ENCODE measurements around the gene ART3. TPM values are rescaled to one million over a fixed set of nuclear protein-coding genes. Genes with fewer than 3 reads are reported as not detected.

Gene ART3
- polyA plus RNA-seq, 2 of the 4 experiments (the other 2 are of a cell fraction): not detected

- FAIRE-seq (no peak), ATAC-seq (no peak), DNase-seq (ENCODE audit: low read depth in 1 of 2, low spot score in 1 of 2) (no peak)
- POLR2A ChIA-PET: no interaction called here
- TF ChIP-seq RCOR1 (IDR thresholded peaks at IDR 0.05; ENCODE audit: low read depth, low read length): no peak
- TF ChIP-seq ZFP36 (IDR thresholded peaks at IDR 0.05; ENCODE audit: borderline replicate concordance, partially characterized antibody): no peak
- TF ChIP-seq JUN (IDR thresholded peaks at IDR 0.05): no peak
- no peak for TF ChIP-seq PHF8 (IDR thresholded peaks at IDR 0.05; ENCODE audit: borderline replicate concordance, low read depth)
- TF ChIP-seq RARB (CRISPR knock-in tag; IDR thresholded peaks at IDR 0.05): no peak
- TF ChIP-seq RFX5 (IDR thresholded peaks at IDR 0.05): no peak
- no peak for TF ChIP-seq NR3C1 (IDR thresholded peaks at IDR 0.05)
- Histone ChIP-seq H3K4me1 (no peaks in the 10 kb centered on the region), H3K27ac (no peak overlapping the region), H3K4me2 (no peak overlapping the region), H3K9me3 (no peaks in the 10 kb centered on the region), H3K4me3 (no peak overlapping the region)
- 91% methylated on average over 3 of the region's 3 CpGs for WGBS (ENCODE audit: missing lambda C conversion rate)
- CTCF ChIA-PET: interaction anchor here (1.1 kb wide), 1 partner anchor 14 kb away, joined by 3 read pairs; no protein-coding TSS in a partner anchor
These were observed 53.2 kb downstream of the ART3 start for GRCh38 chr4:76127754-76128153.

GRCh38 chr4:76141241-76141640, 66.7 kb downstream of the ART3 start:
- POLR2A ChIA-PET: interaction anchor here (0.5 kb wide), 1 partner anchor 18 kb away, joined by 3 read pairs; no protein-coding TSS in a partner anchor
- no peak for DNase-seq (ENCODE audit: low read depth in 1 of 2, low spot score in 1 of 2)
- no peak for ATAC-seq
- Histone ChIP-seq H3K27ac (no peak overlapping the region), H3K4me1 (peaks cover 15% of the 10 kb centered on the region; the same call in 2 of the 3 replicates), H3K9me3 (no peaks in the 10 kb centered on the region), H3K4me3 (no peak overlapping the region), H3K4me2 (no peak overlapping the region)
- WGBS (ENCODE audit: missing lambda C conversion rate): 92% methylated on average over 3 of the region's 3 CpGs
- TF ChIP-seq CBX2 (IDR thresholded peaks at IDR 0.05; ENCODE audit: borderline replicate concordance, low read depth) (no peak), PBX3 (IDR thresholded peaks at IDR 0.05) (no peak), REST (IDR thresholded peaks at IDR 0.05) (no peak), POLR2AphosphoS2 (conservative IDR thresholded peaks at IDR 0.05; ENCODE audit: low read length) (no peak), HOXA7 (CRISPR knock-in tag; IDR thresholded peaks at IDR 0.05) (no peak), ZNF302 (CRISPR knock-in tag; IDR thresholded peaks at IDR 0.05) (no peak), RARB (CRISPR knock-in tag; IDR thresholded peaks at IDR 0.05) (no peak), HOXB13 (CRISPR knock-in tag; IDR thresholded peaks at IDR 0.05; ENCODE audit: low read depth) (no peak)
- FAIRE-seq: no peak
- CTCF ChIA-PET: interaction anchor here (0.7 to 1.4 kb wide), 2 partner anchors 13 to 39 kb away, joined by 3 to 4 read pairs; no protein-coding TSS in a partner anchor

- ATAC-seq (no peak), FAIRE-seq (no peak), DNase-seq (ENCODE audit: low read depth in 1 of 2, low spot score in 1 of 2) (no peak)
- Histone ChIP-seq H3K4me2 (no peak overlapping the region), H3K4me3 (no peak overlapping the region), H3K27ac (no peak overlapping the region), H3K9me3 (no peaks in the 10 kb centered on the region), H3K4me1 (peaks cover 25% of the 10 kb centered on the region; the same call in 2 of the 3 replicates)
- ChIA-PET POLR2A (no interaction called here), CTCF (no interaction called here)
- TF ChIP-seq EHF (CRISPR knock-in tag; IDR thresholded peaks at IDR 0.05) (no peak), JUNB (IDR thresholded peaks at IDR 0.05) (no peak), ATOH8 (CRISPR knock-in tag; IDR thresholded peaks at IDR 0.05; ENCODE audit: low read depth) (no peak), SMC3 (IDR thresholded peaks at IDR 0.05) (no peak), KDM5A (IDR thresholded peaks at IDR 0.05) (no peak), CTCF (IDR thresholded peaks at IDR 0.05) (no peak), CEBPB (IDR thresholded peaks at IDR 0.05) (no peak), NFE2L2 (conservative IDR thresholded peaks at IDR 0.05; ENCODE audit: low read length) (no peak), PBX3 (IDR thresholded peaks at IDR 0.05) (no peak)
These were observed 70.0 kb downstream of the ART3 start for GRCh38 chr4:76144546-76144945.
